ENCODE measurements around the gene SOS2.

DNA sequence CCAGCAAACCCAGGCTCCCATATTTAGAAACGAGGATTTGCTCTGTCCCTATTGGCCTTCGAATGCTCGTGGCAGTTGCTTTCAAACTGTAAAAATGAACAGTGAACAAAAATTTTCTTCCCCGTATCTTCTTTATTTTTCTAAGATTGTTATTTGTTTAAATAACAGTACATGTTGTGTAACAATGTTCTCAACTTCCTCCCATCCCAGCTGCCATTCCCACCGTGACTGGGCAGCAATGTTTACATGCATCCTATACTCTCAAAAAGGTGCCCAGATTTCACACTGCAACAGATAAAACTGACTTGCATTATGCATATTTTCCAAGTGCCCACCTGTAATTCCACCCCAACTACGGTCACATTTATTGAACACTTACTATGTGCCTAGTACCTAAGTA is 127.8 kb downstream of the SOS2 start:
- TF ChIP-seq MYC (IDR thresholded peaks at IDR 0.05; ENCODE audit: low read depth, low read length) (no peak), POLR2AphosphoS5 (IDR thresholded peaks at IDR 0.05; ENCODE audit: insufficient read depth, low read depth, low read length) (no peak)
